IPS-11a (cell line): ENCODE results near the gene FAM117A.

Experiments
- H3K4me3 ChIP-seq: one replicate; pipeline ENCODE4 v1.5.1; 2013; ENCODE audit warnings: low read depth, low read length, control low read depth

Gene FAM117A, protein sequence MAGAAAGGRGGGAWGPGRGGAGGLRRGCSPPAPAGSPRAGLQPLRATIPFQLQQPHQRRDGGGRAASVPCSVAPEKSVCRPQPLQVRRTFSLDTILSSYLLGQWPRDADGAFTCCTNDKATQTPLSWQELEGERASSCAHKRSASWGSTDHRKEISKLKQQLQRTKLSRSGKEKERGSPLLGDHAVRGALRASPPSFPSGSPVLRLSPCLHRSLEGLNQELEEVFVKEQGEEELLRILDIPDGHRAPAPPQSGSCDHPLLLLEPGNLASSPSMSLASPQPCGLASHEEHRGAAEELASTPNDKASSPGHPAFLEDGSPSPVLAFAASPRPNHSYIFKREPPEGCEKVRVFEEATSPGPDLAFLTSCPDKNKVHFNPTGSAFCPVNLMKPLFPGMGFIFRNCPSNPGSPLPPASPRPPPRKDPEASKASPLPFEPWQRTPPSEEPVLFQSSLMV

DNA sequence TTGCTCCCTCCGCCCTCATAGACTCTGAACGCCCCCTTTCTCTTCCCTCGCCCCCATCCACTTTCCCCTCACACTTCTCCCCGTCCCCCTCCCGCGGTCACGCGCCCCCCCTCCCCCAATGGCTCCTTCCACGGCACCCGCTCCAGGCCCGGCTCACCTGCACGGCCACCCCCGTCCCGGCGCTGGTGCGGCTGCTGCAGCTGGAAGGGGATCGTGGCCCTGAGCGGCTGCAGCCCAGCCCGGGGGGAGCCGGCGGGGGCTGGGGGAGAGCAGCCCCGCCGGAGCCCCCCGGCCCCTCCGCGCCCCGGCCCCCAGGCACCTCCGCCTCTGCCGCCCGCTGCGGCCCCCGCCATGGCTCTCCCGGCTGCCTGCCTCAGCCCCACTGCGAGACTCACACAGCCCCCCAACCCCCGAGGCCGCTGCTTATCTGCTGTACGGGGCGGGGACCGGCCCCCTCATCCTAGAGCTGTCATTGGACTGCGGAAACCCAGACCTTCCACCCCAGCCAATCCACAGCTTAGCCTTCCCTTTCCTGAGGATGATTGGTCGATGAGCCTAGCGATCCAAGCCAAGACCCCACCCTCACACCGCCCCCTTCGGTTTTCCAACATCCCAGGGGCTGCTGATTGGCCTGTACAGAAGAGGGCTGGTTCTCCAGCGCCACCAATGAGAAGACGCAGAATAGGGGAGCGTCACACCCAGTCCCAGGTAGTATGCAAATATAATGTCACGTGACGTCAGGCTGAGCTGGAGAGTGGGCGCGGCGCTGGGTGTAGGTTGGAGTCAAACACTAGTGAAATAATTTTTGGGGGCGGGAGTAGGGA lies at the start of gene FAM117A:
FAM117A (minus strand) TSS at position 397 of the 824 bp plus-strand sequence; CDS start at position 353, 44 bp downstream.
- peak within 1 kb of the TSS; percentile 87 for H3K4me3 ChIP-seq

DNA sequence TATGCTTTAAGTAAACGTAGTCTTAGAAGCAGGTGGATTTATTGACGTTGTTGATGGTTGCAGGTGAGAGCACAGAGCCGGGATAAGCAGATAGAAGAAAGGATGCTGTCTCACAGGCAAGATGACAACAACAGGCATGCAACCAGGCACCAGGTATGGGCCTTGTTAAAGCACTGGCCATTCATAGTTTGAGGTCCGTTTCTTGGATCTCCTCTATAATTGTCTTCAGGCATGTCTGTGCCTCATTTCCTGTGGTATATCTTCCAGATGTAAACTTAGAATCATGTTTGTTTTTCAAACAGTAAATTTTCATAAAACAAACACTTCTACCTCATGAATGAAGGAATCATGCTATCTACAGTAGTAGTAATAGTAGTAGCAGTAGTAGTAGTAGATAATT lies 45.1 kb upstream of the FAM117A start:
- no peak overlapping the region for H3K4me3 ChIP-seq

DNA sequence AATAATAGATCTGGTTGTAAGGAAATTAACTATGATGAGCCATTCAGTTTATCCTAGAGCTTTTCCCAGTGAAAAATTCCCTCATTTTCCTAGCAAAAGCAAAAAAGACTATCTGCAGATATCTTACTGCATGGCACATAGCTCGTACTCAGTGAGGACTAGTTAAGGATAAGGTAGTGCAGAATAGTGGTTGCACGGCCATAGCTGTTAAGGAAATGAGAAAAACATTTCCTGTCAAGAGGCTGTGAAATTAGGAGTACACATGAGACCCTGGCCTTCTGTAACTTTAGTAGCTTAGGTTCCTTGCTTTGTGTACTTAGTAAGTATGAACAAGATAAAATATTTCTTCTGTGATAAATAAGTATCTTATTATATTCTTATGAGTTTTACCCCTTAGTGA lies 34.8 kb upstream of the FAM117A start:
- H3K4me3 ChIP-seq, result no peak overlapping the region

DNA sequence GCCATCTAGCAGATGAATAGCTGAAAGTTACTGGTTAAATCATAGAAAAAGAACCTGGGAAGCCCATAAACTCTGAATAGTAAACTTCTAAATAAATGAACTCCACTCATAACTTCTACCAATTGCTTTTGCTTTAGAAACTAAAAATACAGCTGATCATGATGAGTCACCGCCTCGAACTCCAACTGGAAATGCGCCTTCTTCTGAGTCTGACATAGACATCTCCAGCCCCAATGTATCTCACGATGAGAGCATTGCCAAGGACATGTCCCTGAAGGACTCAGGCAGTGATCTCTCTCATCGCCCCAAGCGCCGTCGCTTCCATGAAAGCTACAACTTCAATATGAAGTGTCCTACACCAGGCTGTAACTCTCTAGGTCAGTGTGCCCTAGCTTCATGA lies 34.3 kb upstream of the FAM117A start:
- no peak overlapping the region for H3K4me3 ChIP-seq

DNA sequence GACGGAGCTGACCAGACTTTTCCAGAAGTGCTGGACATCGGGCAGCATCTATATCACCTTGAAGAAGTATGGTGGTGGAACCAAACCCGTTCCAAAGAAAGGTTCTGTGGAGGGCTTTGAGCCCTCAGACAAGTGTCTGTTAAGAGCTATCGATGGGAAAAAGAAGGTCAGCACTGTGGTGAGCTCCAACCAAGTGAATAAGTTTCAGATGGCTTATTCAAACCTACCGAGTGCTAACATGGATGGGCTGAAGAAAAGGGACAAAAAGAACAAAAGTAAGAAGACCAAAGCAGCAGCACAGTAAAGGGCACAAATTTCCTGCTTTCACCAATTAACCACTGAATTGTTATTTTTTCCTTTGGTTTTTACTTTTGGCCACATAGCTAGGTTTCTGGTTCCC lies 31.4 kb upstream of the FAM117A start:
- H3K4me3 ChIP-seq, result no peak overlapping the region

DNA sequence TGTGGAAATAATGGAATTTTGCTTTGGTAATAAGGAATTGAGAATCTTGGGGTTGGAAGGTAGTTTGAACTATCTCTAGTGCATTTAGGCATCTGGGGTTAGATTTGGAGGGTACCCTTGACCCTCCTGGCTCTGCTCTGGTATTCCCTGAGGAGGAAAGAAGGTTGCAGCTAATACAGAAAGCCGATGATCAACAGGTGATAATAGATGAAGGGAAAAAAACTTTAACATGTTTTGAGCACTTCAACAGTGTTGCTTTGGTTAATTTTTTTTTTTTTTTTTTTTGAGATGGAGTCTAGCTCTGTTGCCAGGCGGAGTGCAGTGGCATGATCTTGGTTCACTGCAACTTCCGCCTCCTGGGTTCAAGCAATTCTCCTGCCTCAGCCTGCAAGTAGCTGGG lies 29.4 kb upstream of the FAM117A start:
- H3K4me3 ChIP-seq, result no peak overlapping the region

DNA sequence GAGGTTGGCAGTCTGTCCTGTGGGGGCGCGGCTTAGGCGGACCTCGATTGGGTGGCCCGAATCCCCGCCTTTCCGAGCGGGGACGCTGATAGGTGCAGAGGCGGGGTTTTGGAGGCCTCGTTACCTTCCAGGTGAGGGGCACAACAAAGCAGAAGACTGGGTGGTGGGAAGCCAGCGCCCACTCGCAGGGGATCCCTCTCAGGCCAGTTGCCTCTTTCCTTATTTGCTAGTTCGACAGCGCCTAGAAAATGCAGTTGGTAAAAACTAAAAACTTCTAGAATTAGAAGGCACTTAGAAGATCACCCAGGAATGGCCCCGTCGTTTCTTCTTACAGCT lies 25.3 kb upstream of the FAM117A start:
- H3K4me3 ChIP-seq, result peak overlapping the region; percentile 35

DNA sequence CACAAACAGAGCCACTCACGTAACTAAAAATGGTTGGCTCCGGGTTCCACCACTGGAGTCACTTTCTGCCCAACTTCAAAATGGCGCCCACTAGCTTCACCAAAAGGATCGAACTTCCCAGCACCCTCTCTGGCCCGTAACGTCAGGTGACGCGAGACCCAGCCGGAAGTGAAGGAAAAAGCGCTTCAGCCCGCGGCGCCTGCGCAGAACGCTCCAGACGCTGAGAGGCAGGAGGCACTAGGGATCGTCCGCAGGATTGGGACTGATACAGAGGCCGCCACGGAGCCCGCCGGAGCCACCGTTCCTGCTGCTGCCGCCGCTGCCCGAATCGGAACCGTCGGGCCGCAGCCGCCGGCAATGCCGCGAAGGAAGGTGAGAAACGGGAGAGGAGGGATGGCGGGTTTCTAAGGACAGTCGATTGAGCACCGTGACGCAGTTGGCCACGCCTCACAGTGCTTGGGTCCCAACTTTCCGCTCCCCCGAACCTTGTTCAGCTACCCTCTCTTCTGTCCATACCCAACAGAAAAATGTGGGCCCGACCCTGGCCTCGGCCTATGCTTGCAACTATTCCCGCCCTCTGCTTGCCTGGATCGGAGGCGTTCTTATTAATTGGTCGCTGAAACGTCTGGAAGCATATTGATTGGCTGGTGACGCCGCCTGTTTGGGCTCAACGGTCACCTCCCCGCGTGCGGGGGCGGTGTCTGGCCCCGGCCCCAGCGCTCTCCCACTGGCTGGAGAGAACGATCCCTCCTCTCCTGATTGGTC lies 24.7 kb upstream of the FAM117A start, which contains the start of gene KAT7:
KAT7 (plus strand) TSS at position 204 of the 765 bp plus-strand sequence; CDS start at position 358, 154 bp downstream.
- peak within 1 kb of the TSS; percentile 100 for H3K4me3 ChIP-seq

DNA sequence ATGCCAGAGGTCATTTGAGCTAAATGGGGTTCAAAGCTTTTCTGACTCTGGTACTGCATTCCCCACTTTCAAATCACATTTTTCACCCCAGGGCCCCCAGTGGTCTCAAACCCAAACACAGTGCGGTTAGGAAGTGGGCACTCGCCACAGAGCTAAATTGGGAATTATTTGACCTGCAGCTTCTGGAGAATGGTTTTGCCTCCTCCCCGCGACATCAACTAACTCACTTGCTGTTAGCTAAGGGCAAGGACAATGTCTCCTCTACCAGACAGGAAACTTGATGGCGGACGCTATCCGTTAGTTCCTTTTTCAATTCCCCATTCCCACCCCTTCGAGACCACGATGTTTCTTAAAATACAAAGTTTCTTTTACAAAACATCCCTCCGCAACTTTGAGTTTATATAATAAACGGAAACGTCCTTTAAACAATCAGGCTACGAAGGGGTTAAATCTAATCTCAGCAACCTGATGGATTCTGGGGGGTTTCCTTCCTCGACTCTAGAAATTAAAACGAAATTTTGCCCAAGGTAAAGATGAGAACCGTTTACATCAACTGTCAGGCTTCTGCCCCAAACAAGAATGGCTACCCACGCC lies 24.1 kb upstream of the FAM117A start:
- H3K4me3 ChIP-seq, result peak overlapping the region; percentile 100

DNA sequence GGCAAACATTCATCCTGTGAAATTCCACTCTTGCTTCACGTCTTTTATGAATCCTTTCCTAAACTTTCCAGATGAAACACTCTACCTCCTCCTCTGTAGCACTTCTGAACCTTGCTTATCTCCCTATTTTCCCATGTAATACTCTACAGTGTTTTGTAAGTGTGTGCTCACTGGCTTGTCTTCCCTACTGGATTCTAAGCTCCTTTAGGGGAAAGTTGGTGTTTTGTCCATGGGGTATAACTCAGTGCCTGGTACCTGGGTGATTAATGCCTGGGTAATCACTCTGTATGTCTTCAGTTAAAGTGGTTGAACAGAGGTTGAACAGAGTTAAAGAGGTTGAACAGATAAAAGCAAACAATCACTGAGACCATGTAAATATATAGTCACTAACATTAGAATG lies 20.7 kb upstream of the FAM117A start:
- no peak overlapping the region for H3K4me3 ChIP-seq

DNA sequence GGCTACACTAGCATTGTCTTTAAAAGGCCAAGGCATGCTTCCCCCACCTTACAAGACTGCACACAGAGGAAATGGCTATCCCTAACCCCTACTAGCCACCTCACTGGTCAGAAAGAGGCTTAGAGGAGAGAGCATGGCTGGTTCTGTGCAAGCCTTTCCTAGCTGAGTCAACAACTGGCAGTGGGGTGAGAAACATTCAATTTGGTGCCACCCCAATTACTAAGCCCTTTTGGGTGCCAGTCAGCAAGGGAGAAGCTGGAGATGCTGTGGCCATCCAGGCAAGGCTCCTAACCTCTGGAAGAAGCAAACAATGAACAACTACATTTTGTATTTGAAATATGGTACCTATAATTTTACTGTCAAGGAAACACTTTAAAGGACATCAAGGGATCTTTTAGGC lies 19.9 kb upstream of the FAM117A start:
- H3K4me3 ChIP-seq, result no peak overlapping the region

DNA sequence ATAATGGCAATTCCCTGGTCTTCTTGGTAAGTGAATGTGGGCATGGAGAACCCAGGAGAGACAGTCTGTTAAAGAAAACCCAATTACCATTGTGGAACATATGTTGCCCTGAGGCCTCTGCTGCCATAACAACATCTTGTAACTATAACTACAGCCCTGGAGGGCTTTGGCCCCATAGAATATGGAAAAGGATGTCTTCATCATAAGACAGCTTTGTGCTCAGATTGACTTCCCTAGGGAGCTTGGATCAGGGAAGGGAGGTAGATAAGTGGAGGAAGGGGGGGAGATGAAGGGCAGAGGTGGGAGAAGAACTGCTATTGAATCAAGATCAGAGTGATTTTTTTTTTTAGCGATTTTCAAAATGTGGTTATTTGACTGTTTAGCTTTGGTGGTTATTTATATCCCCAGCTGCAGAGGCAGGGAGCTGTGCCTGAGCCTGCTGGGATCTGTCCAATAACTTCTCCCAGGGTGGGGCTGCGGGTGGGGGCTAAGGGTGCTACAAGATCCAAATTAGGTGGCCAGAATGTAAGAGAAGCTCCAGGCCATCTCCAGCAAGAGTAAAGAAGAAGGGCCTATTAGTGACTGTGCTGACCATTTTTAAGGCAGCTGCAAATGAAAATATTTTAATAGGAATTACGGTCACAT lies 19.3 kb upstream of the FAM117A start:
- H3K4me3 ChIP-seq, result no peak overlapping the region

DNA sequence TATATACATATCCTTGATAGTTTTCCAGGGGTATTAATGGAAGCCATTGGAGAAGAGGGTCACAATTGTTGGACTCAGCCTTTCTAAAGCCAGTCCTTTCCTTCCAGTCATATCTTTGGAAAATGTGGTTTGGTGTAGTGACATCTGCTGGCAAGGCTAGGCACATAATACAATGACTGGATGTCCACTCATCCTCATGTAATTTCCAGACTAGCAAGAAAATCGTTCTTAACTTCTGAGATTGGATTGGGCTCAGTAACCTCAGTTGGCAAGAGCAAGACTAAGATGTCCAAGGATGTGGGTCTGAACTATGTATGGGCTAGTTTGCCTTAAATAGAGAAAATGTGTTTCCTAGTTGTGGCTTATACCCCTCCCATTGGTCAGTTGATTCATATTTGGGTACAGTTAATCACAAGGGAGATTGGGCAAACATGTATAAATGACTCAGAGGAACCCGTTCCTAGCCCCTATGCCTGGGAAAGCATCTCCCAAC lies 15.9 kb upstream of the FAM117A start:
- no peak overlapping the region for H3K4me3 ChIP-seq

DNA sequence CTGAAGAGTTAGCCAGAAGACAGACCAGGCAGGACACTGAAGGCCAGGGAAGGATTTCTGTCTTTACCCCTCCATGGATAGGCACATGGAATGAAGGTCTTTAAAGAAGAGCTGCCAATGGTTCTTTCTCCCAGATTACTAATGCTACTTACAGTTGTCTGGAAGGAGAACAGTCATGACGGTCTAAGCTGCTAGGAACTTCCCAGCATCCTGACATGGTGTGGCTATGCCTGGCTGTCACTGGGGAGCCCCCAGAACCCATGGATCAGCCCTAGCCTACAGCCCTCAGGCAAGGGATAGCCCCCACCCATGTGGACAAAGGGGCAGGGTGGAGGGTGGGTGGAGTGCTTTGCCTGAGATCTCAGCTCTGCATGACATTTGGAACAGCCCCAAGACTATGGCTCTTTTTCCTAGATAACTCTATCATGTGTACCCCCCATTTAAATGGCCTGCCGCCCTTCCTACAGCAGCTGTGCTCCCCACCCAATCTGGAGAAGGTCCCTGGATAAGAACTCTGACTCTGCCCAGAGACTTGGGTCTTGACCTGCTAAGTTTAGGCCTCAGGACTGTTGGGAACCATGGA lies 15.3 kb upstream of the FAM117A start:
- no peak overlapping the region for H3K4me3 ChIP-seq

DNA sequence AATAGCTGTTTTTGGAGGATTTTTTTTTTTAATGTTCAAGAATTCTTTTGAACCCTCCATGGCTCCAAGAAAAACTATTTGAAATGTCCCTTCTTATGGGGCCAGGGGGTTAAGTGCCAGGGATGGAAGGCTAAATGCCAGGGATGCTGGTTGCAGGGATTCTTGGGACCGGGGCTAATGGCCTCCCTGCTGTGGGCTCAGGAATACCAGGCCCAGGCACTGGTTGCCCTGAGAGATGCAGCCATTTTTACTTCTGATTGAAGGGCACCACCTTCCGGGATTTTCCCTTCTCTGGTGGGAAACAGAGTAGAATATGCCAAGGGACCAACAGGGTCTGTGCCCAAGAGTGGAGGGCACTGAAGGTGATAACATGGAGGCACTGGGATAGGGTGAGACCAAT lies 13.6 kb upstream of the FAM117A start:
- no peak overlapping the region for H3K4me3 ChIP-seq

DNA sequence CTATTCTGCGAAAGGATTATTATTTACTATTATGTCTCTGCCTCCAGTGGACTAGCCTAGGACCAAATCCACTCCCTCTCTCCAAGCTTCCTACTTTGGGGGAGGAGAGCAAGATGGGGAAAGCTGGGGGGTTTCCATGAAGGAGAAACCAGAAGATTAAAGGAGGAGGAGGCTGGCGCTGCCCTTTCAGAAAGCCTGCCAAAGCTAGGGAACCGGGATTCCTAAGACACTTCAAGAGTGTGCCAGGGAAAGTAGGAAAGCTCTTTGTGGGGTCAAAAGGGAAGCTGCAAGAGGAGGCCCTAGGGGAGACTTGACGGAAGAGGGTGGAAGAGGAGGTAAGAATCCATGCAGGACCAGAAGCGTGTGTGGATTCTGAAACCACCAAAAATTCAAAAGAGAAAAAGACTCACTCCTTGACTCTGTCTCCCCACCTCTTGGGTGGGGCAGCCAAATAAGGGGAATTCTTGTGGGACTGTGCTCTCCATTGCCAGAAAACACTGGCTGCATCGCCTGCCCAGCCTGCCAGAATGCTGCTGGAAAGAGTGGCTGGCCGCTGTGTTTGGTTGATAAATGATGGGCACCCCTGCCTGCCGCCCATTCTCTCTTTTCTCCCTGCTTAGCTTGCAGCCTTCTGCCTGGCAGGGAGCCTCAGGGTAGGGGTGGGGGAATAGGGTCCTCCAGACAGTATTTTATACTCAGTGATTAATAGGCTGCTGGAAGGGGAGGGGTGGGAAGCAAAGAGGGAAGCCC lies 12.8 kb upstream of the FAM117A start:
- no peak overlapping the region for H3K4me3 ChIP-seq

DNA sequence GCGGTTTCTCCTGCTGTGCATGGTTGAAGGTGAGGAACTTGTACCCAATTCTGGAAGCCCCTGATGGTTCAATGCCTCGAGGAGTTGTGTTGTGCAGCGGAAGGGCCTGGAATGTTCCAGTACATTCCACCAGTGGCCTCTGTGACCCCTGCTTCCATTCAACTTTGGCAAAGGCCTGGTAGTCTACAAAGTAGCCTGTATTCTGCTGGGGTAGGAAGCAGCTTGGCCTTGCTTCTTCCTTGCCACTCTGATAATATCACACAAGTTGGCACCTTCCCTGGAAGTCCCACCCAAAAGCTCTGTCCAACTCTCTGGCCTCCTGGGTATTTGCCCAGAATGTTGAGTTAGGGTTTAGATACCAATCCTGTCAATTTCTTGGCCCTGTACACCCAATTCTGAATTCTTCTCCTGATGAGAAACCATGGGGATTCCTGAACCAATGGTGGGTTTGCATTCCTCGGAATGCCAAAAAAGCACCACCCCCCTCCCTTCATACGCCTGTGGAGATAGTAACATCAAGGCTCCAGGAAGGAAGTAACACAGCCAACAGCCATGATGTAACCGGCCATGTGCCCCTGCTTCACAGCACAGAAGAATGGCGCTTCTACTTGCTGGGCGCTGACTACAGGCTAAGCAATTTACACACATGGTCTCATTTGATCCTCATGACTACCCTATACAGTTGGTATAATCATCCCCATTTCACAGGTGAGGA lies 11.8 kb upstream of the FAM117A start:
- no peak overlapping the region for H3K4me3 ChIP-seq

DNA sequence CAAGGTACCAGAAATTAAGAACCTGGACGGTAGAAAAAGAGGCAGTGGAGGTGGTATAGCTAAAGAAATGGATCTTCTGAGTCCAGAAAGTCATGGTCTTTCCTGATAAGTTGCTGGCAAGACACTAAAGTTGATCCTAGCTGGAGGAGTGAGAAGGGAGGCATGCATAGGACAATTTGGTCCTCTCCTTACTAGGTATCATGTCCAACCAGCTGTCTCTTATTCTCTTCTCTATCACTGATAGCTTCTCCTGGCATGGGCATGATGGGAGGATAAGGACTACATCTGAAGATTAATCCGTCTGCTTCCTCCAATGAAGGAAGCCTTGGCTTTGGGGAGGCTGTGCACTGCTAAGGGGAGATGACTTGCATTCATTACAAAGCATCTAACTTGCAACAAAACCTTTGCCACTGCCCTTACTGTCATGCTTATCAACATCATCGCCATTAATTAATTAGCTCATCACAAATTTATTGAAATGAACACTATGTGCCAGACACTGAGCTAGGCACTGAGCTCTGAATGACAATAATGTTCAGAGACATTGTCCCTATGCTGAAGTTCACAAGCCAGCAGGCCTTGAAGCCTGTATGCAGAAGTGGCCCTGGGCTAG lies 3.1 kb upstream of the FAM117A start:
- H3K4me3 ChIP-seq, result no peak overlapping the region
